Stimulated activated CD8-positive, alpha-beta memory T cell treated with anti-CD3 and anti-CD28 coated beads, Interleukin-2, amount 100 ng/mL, for 48 hours (primary cell): ENCODE measurements around the gene OSBPL2.
A peak's percentile ranks its signal among the peaks of the same experiment; 100 is the strongest.

Source experiments
- DNase-seq, 2 donors: peaks; one replicate each; pipeline ENCODE4 v3.0.0-alpha.2; 2020; ENCODE audit warnings: low read depth in 2 of 2

Gene OSBPL2

GRCh38 chr20:62313021-62313420 lies 74.7 kb downstream of the OSBPL2 start:
- no peak for DNase-seq

DNA sequence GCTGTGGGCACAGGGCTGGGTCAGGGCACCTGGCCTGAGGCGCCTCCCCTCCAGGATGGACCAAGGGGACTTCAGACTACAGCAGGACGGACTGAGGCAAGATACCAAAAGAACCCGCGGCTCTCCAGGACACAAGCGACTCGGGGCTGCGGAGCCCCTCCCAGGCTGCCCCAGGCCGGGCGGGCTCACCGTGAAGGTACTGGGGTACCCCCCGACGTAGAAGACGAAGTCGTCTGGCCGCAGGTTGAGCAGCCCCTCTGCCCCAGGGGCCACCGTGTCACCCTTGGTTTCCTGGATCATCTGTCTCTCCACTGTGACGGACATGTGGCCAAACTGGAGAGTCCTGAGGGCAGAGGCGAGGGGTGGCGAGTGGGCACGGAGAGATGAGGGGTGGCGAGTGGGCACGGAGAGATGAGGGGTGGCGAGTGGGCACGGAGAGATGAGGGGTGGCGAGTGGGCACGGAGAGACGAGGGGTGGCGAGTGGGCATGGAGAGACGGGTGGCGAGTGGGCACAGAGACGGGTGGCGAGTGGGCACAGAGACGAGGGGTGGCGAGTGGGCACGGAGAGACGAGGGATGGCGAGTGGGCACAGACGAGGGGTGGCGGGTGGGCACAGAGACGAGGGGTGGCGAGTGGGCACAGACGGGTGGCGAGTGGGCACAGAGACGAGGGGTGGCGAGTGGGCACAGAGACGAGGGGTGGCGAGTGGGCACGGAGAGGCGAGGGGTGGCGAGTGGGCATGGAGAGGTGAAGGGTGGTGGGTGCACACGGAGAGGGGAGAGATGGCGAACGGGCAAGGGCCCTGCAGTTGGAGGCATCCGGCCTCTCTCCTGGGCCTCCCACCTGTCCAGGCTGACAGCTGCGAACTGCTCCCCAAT lies 75.4 kb downstream of the OSBPL2 start:
- DNase-seq = no peak

DNA sequence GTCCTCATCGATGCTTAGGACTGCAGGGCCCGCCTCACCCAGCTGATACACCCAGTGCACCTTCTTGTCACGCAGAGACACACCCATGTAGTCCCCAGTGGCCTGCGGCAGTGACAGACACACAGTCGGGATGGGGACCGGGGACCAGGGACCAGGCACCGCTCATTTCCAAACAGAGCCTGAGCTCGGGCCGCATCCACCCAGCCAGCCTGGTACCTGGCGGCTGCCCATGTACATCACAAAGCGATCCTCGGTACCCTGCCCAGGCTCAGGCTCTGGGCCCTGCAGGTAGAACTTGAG lies 76.0 kb downstream of the OSBPL2 start:
- no peak for DNase-seq

GRCh38 chr20:62314711-62315302 lies 76.5 kb downstream of the OSBPL2 start:
- DNase-seq = no peak

DNA sequence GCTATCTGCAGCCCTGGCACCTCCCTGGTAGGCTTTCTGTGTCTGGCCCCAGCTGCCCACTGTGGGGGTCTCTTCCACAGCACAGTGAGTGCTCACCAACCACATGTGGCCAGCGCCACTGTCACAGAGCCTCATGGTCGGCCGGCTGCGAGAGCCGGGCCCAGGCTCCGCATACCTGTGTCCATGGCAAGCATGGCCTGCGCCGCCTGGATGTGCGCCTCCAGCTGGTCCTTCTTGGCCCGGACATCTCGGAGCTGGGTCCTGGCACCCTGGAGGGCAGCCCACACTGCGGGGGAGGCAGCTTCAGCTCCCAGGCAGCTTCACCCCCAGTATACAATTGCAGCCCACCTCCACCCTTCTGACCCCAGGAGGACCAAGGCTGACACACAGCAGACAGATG lies 77.5 kb downstream of the OSBPL2 start:
- DNase-seq = no peak

DNA sequence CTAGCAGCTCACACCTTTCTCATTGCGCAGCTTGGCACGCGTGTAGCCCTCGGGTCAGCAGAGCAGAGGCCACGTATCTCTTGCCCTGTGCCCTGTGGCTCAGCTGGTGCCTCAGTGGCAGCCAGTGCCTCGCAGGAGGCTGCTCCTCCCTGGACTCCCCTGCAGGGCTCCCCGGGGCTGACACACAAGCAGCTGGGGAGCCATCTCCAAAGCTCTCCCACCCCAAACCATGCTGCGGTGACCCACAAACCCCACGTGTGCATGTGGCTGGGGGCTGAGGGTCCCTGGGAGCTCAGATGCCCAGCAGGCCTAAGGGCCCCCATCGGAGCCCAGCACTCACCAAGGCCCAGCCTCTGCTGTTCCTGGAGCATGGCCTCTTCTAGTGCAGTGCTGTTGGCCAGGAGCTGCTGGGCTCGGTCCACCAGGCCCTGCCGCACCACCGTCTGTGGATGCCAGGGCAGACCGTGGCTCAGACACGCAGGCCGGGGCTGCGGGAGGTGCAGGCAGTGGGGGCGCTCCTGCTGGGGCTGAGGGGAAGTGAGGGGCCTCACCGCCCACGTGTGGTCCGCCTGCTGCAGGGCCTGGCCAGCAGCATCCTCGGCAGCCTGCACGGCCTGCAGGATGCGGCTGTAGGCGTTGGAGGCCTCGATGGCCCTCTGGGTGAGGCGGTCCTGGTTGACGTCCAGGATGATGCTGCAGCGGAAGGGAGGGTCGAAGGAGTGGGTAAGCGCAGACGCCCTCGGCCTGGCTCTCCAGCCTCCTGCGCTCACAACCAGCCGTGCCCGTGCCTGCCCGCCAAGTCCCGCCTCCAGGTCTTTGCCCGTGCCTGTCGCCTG lies 78.2 kb downstream of the OSBPL2 start:
- no peak for DNase-seq

DNA sequence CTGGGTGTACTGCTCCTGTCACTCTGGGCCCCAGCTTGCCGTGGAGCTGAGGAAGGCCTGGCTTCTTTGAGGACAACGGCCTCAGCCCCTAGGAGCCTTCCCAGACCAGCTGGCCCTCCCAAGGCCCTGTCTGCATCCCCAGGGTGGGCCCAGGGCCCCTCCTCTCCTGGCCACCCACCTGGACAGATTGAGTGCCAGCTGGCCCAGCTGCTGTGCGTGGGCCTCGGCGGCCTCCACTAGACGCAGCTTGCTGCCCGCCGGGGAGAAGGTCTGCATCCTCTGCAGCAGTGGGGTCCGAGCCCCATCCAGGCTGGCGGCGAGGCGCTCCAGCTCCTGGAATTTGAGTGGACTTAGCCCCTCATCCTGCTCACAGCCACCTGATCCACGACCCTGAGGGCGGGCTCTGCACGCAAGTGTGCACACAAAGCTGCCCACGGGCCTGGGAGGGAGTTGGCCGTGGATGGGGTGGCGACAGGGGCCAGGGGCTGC lies 78.9 kb downstream of the OSBPL2 start:
- no peak for DNase-seq

DNA sequence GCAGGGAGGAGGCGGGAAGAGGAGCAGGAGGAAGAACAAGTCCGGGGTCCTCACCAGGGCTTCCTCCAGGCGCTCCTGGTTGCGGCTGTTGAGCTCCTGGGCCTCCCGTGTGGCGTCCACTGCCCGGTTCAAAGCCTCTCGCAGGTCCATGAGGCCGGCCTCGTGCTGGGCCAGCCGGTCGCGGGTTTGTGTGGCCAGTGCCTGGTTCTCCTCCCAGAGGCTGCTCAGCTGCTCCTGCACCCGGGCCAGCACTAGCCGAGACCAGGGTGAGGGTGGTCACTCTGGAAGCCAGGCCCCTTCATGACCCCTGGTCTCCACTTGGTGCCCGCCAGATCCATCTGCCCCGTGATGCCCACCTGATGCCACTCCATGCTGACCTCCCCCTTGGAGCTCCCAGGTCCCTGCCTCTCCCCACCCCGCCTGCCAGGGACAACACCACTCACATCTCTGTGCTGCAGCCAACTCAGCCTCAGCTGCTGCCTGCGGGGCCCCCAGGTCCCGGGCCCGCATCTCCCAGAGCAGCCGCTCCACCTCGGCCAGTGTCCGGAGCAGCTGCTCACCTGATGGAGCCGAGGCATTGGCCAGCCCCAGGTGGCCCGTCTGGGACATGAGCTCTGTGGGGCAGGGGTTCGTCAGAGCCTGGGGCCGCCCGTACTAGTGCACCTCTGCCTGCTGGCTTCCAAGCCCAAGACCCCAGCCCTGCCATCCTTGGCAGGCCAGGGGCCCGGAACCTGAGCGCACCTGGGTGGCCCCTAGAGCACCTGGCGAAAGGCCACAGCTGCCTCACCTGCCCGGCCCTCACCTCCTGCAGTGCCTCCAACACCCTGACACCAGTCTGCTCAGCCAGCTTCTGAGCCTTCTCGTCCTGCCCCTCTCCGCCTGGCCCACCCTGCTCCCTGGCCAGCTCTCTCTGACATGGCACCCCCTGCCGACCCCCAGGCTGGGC lies 80.4 kb downstream of the OSBPL2 start:
- no peak for DNase-seq

GRCh38 chr20:62319346-62319909 lies 81.1 kb downstream of the OSBPL2 start:
- no peak for DNase-seq

DNA sequence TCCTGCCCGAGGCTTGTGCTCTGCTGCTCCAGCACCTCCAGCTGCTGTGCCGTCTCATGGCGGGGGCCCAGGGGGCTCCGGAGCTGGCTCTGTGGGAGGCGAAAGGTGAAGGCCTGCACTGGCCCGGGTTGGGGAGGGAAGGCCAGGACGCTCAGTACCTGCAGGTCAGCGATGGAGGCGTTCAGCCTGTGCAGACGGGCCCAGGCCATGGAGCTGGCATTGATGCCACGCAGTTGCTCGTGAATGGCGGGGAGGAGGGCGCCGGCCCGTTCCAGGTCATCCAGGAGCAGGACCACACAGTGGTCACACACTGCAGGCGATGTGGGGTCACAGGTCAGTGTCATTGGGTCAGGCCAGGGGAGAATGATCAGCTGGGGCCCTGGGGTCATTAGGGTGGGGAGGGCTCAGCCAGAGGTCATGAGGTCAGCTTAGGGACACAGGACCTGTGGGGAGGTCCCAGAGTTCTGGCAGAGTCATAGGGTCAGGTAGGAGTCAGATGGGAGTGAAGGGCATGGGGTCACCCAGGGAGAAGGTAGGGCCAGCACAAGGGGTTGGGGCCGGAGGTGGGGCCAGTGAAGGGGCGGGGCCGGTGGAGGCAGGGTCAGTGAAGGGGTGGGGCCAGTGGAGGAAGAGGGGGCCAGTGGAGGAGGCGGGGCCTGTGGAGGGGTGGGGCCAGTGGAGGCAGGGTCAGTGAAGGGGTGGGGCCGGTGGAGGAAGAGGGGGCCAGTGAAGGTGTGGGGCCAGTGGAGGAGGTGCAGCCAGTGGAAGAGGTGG lies 82.4 kb downstream of the OSBPL2 start:
- peak in 1 of 2 donors; percentile 34 for DNase-seq

GRCh38 chr20:62321521-62321948 lies 83.2 kb downstream of the OSBPL2 start:
- peak in 1 of 2 donors; percentile 31 for DNase-seq

DNA sequence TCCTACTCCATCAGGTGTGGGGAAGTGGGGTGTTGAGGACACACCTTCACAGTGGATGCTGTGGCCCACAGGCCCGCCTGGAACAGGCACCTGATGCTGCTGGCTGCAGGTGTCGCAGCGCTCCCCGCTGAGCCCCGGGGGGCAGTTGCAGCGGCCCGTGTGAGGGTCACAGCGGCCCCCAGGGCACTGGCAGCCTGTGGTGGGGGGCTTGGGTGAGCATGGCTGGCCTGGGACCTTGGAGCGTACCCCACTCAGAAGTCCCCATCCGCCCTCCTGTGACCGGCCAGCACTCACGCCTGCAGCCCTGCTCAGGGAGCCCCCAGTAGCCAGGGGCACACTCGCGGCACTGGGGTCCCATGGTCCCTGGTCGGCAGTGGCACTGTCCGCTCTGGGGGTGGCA lies 83.7 kb downstream of the OSBPL2 start:
- no peak for DNase-seq

DNA sequence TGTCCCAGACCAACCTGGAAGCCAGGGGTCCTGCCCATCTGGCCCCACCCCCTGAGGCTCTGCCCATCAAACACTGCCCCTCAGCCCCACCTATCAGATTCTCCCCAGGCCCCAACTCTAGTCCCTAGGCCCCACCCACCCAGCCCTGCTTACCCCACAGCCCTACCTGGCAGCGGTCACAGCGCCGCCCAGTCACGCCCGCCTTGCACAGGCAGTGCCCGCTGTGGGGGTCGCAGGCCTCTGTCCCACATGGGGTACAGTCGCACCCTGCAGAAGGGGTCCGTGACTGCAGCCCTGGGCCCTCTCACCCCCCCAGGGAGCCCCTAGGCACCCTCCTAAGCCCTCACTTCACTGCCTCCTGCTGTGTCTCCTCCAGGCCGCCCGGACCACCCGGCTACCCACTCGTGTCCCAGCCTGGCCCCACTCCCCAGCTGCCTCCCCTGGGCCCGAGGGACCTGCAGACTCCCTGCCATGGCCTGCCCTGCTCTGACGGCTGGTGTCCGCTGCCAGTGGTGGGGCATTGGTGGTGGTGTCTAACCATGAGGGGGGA lies 84.2 kb downstream of the OSBPL2 start:
- DNase-seq = no peak

GRCh38 chr20:62323146-62323979 lies 85.0 kb downstream of the OSBPL2 start:
- no peak for DNase-seq

- no peak for DNase-seq
Observed at GRCh38 chr20:62323980-62324906, 85.9 kb downstream of the OSBPL2 start.

GRCh38 chr20:62325172-62325905 lies 87.0 kb downstream of the OSBPL2 start:
- no peak for DNase-seq

- DNase-seq = no peak
Observed at GRCh38 chr20:62326559-62326958, 88.2 kb downstream of the OSBPL2 start.
